ENCODE data around the gene MED13L. TPM values are rescaled to one million over a fixed set of nuclear protein-coding genes. Genes with fewer than 3 reads are reported as not detected.

The MED13L gene
- total RNA-seq, 1 experiment from 2014 or later, result 80.5 TPM

DNA sequence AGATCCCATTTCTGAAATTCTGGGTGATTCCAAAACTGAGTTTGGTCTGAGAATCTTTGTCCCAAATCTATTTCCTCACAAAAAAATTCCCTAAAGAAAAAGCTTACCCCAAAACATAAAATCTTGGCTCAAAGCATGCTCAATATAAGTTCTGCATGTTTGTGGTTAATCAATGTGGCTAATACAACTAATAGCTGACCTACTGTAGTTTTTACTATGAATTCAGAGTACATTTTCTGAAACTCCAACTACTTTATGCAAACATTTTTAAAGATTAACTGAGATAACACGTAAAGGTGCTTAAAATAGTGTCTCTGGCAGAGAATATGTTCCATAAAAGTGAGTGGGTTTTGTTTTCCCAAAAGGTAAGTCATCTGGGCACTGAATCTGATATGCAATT lies 133.1 kb downstream of the MED13L start (continued):
- TF ChIP-seq, protein P1, sequence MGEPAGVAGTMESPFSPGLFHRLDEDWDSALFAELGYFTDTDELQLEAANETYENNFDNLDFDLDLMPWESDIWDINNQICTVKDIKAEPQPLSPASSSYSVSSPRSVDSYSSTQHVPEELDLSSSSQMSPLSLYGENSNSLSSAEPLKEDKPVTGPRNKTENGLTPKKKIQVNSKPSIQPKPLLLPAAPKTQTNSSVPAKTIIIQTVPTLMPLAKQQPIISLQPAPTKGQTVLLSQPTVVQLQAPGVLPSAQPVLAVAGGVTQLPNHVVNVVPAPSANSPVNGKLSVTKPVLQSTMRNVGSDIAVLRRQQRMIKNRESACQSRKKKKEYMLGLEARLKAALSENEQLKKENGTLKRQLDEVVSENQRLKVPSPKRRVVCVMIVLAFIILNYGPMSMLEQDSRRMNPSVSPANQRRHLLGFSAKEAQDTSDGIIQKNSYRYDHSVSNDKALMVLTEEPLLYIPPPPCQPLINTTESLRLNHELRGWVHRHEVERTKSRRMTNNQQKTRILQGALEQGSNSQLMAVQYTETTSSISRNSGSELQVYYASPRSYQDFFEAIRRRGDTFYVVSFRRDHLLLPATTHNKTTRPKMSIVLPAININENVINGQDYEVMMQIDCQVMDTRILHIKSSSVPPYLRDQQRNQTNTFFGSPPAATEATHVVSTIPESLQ (CRISPR knock-in tag; IDR thresholded peaks at IDR 0.05), result no peak
- TF ChIP-seq FOXP1 (CRISPR knock-in tag; IDR thresholded peaks at IDR 0.05; ENCODE audit: borderline replicate concordance) (no peak), RELA (CRISPR knock-in tag; IDR thresholded peaks at IDR 0.05; ENCODE audit: borderline replicate concordance) (no peak), GTF2I (CRISPR knock-in tag; conservative IDR thresholded peaks at IDR 0.05) (no peak), ESRRA (CRISPR knock-in tag; IDR thresholded peaks at IDR 0.05; ENCODE audit: borderline replicate concordance) (no peak)
- TF ChIP-seq, protein P2, sequence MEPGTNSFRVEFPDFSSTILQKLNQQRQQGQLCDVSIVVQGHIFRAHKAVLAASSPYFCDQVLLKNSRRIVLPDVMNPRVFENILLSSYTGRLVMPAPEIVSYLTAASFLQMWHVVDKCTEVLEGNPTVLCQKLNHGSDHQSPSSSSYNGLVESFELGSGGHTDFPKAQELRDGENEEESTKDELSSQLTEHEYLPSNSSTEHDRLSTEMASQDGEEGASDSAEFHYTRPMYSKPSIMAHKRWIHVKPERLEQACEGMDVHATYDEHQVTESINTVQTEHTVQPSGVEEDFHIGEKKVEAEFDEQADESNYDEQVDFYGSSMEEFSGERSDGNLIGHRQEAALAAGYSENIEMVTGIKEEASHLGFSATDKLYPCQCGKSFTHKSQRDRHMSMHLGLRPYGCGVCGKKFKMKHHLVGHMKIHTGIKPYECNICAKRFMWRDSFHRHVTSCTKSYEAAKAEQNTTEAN (CRISPR knock-in tag; IDR thresholded peaks at IDR 0.05), result no peak

DNA sequence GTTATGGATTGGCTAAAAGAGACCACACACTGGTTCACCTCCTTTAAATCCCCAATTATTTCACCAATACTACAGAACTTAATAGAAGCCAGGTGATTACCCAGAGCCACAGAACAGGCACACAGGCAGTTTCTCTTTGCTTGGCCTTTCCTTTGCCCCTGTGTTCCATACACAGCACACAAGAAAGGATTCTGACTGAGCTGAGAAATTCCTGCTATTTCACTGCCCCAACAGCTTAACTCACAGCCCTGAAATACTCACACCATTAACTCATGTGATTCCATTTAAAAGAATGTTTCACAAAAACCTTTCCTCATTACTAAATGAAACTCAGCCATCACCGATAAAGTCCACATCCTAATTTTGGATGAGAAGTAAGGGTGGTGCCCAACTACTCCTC lies 133.6 kb downstream of the MED13L start:
- H3K27me3 Mint-ChIP-seq (ENCODE audit: low read depth), result no peaks in the 10 kb centered on the region
- POLR2A ChIA-PET, result no interaction called here
- peaks cover 45% of the 10 kb centered on the region for H3K4me1 Mint-ChIP-seq
- no peak overlapping the region for H3K4me3 Mint-ChIP-seq
- CTCF ChIA-PET, result no interaction called here
- peak overlapping the region; percentile 35 for H3K27ac Mint-ChIP-seq
- H3K9me3 Mint-ChIP-seq, result no peaks in the 10 kb centered on the region
- no peak for DNase-seq (ENCODE audit: low spot score)
- peak; percentile 48 for ATAC-seq
- no peaks in the 10 kb centered on the region for H3K36me3 Mint-ChIP-seq
- TF ChIP-seq, protein P3, sequence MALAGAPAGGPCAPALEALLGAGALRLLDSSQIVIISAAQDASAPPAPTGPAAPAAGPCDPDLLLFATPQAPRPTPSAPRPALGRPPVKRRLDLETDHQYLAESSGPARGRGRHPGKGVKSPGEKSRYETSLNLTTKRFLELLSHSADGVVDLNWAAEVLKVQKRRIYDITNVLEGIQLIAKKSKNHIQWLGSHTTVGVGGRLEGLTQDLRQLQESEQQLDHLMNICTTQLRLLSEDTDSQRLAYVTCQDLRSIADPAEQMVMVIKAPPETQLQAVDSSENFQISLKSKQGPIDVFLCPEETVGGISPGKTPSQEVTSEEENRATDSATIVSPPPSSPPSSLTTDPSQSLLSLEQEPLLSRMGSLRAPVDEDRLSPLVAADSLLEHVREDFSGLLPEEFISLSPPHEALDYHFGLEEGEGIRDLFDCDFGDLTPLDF (CRISPR knock-in tag; IDR thresholded peaks at IDR 0.05), result no peak
- TF ChIP-seq, protein P4, sequence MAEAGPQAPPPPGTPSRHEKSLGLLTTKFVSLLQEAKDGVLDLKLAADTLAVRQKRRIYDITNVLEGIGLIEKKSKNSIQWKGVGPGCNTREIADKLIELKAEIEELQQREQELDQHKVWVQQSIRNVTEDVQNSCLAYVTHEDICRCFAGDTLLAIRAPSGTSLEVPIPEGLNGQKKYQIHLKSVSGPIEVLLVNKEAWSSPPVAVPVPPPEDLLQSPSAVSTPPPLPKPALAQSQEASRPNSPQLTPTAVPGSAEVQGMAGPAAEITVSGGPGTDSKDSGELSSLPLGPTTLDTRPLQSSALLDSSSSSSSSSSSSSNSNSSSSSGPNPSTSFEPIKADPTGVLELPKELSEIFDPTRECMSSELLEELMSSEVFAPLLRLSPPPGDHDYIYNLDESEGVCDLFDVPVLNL (CRISPR knock-in tag; IDR thresholded peaks at IDR 0.05; ENCODE audit: borderline replicate concordance, low read depth), result no peak
- TF ChIP-seq, protein P5, sequence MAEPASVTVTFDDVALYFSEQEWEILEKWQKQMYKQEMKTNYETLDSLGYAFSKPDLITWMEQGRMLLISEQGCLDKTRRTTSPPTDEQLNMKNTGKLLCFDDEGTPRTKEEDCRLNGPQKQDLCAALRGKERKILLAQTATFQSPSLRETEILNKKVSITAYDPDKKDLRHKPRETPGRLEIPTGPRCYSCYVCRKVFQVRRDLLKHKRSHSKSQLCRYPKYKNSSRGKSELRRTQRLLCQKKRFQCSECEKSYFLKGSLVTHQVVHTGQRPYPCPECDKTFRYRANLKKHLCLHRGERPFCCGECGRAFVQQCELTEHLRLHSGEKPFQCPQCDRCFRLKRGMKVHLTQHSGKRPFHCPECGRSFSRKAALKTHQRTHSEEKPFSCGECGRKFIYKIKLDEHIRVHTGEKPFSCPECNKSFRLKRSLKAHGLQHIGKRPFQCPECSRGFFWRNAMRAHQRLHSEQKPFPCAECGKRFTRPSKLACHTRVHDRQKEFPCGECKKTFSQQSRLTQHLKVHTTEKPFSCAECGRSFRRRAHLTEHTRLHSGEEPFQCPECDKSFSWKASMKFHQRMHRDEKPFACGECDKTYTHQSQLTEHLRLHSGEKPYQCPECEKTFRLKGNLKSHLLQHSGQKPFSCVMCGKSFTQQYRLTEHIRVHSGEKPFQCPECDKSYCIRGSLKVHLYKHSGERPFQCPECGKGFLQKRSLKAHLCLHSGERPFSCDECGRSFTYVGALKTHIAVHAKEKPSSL (CRISPR knock-in tag; conservative IDR thresholded peaks at IDR 0.05), result no peak
- TF ChIP-seq ZBTB21 (CRISPR knock-in tag; IDR thresholded peaks at IDR 0.05; ENCODE audit: borderline replicate concordance), result no peak
- TF ChIP-seq, protein P6, sequence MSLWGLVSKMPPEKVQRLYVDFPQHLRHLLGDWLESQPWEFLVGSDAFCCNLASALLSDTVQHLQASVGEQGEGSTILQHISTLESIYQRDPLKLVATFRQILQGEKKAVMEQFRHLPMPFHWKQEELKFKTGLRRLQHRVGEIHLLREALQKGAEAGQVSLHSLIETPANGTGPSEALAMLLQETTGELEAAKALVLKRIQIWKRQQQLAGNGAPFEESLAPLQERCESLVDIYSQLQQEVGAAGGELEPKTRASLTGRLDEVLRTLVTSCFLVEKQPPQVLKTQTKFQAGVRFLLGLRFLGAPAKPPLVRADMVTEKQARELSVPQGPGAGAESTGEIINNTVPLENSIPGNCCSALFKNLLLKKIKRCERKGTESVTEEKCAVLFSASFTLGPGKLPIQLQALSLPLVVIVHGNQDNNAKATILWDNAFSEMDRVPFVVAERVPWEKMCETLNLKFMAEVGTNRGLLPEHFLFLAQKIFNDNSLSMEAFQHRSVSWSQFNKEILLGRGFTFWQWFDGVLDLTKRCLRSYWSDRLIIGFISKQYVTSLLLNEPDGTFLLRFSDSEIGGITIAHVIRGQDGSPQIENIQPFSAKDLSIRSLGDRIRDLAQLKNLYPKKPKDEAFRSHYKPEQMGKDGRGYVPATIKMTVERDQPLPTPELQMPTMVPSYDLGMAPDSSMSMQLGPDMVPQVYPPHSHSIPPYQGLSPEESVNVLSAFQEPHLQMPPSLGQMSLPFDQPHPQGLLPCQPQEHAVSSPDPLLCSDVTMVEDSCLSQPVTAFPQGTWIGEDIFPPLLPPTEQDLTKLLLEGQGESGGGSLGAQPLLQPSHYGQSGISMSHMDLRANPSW (CRISPR knock-in tag; conservative IDR thresholded peaks at IDR 0.05; ENCODE audit: low read depth), result no peak
- no peak for TF ChIP-seq NR1H2 (CRISPR knock-in tag; IDR thresholded peaks at IDR 0.05)
- TF ChIP-seq NFE2L1 (CRISPR knock-in tag; IDR thresholded peaks at IDR 0.05), result no peak
- no peak for TF ChIP-seq HMGA2 (CRISPR knock-in tag; IDR thresholded peaks at IDR 0.05)
- TF ChIP-seq, protein P7, sequence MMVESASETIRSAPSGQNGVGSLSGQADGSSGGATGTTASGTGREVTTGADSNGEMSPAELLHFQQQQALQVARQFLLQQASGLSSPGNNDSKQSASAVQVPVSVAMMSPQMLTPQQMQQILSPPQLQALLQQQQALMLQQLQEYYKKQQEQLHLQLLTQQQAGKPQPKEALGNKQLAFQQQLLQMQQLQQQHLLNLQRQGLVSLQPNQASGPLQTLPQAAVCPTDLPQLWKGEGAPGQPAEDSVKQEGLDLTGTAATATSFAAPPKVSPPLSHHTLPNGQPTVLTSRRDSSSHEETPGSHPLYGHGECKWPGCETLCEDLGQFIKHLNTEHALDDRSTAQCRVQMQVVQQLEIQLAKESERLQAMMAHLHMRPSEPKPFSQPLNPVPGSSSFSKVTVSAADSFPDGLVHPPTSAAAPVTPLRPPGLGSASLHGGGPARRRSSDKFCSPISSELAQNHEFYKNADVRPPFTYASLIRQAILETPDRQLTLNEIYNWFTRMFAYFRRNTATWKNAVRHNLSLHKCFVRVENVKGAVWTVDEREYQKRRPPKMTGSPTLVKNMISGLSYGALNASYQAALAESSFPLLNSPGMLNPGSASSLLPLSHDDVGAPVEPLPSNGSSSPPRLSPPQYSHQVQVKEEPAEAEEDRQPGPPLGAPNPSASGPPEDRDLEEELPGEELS (CRISPR knock-in tag; IDR thresholded peaks at IDR 0.05), result no peak
- no peak for TF ChIP-seq EMX1 (CRISPR knock-in tag; IDR thresholded peaks at IDR 0.05)
- TF ChIP-seq, protein P8, sequence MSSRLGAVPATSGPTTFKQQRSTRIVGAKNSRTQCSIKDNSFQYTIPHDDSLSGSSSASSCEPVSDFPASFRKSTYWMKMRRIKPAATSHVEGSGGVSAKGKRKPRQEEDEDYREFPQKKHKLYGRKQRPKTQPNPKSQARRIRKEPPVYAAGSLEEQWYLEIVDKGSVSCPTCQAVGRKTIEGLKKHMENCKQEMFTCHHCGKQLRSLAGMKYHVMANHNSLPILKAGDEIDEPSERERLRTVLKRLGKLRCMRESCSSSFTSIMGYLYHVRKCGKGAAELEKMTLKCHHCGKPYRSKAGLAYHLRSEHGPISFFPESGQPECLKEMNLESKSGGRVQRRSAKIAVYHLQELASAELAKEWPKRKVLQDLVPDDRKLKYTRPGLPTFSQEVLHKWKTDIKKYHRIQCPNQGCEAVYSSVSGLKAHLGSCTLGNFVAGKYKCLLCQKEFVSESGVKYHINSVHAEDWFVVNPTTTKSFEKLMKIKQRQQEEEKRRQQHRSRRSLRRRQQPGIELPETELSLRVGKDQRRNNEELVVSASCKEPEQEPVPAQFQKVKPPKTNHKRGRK (CRISPR knock-in tag; IDR thresholded peaks at IDR 0.05; ENCODE audit: borderline replicate concordance), result no peak
- TF ChIP-seq, protein P2 (CRISPR knock-in tag; IDR thresholded peaks at IDR 0.05), result no peak
- TF ChIP-seq TCF7 (CRISPR knock-in tag; IDR thresholded peaks at IDR 0.05; ENCODE audit: low read depth), result no peak

All from WTC11 (cell line).